ENCODE results near the gene GDPD5. TPM values are rescaled to one million over a fixed set of nuclear protein-coding genes. Genes with fewer than 3 reads are reported as not detected.

The GDPD5 gene
- total and polyA plus RNA-seq, 10 of the 15 experiments (the other 5 are each of a cell fraction or from before 2014, with no cell fraction given) = 0.10 to 30.0 (median 6.7) TPM

GRCh38 chr11:75399344-75400145 lies 126.2 kb downstream of the GDPD5 start, which contains the start of gene RPS3 (continued):
- TF ChIP-seq ATF3 (IDR thresholded peaks at IDR 0.05; ENCODE audit: borderline replicate concordance, extremely low read depth, low read depth, low read length) (peak; percentile 52; the same call in 1 of the 2 replicates), SREBF2 (IDR thresholded peaks at IDR 0.05; ENCODE audit: low read length) (no peak), MXI1 (IDR thresholded peaks at IDR 0.05; ENCODE audit: low read depth, low read length) (peak; percentile 91), ESRRA (IDR thresholded peaks at IDR 0.05; ENCODE audit: low read length) (peak; percentile 57; the same call in 1 of the 2 replicates), CTCF (IDR thresholded peaks at IDR 0.05 in 2 of 3, conservative IDR thresholded peaks at IDR 0.05 in 1 of 3; ENCODE audit: control insufficient read depth in 2 of 3, extremely low read depth in 1 of 3, insufficient read depth in 1 of 3, low read depth in 3 of 3, low read length in 3 of 3) (peak in 2 of 3 experiments; percentile 17; a peak in 3 of 6 replicates), FOXK2 (IDR thresholded peaks at IDR 0.05) (no peak), ETV6 (conservative IDR thresholded peaks at IDR 0.05 in 1 of 2, IDR thresholded peaks at IDR 0.05 in 1 of 2; ENCODE audit: borderline replicate concordance in 1 of 2, low read depth in 1 of 2) (peak in 1 of 2 experiments; percentile 52; a peak in 1 of 4 replicates), MEF2B (IDR thresholded peaks at IDR 0.05; ENCODE audit: partially characterized antibody, poor library complexity, severe bottlenecking) (peak; percentile 81), E2F4 (IDR thresholded peaks at IDR 0.05; ENCODE audit: low read depth, low read length) (peak; percentile 63), ZNF592 (IDR thresholded peaks at IDR 0.05) (no peak), HDAC2 (IDR thresholded peaks at IDR 0.05) (no peak), NR2C2 (IDR thresholded peaks at IDR 0.05; ENCODE audit: borderline replicate concordance, control insufficient read depth, insufficient read length, low read depth) (no peak), ZNF622 (IDR thresholded peaks at IDR 0.05) (no peak), PAX8 (IDR thresholded peaks at IDR 0.05) (no peak), CHD4 (IDR thresholded peaks at IDR 0.05) (no peak), ZBTB11 (CRISPR knock-in tag; IDR thresholded peaks at IDR 0.05) (peak; percentile 68), POLR2AphosphoS2 (IDR thresholded peaks at IDR 0.05; ENCODE audit: low read depth, low read length) (peak; percentile 98), NR2C1 (IDR thresholded peaks at IDR 0.05) (peak; percentile 84)
